LNCAP (cell line): Measurements from ENCODE around the gene UROC1.
A peak's percentile ranks its signal among the peaks of the same experiment; 100 is the strongest.

Source experiments
- TF ChIP-seq, protein P1 (sequence below): fragments of 450-650 bp; IDR thresholded peaks from 2 replicates; pipeline ENCODE4 v1.5.1; 2017; ENCODE audit warnings: mild to moderate bottlenecking

Gene UROC1

DNA sequence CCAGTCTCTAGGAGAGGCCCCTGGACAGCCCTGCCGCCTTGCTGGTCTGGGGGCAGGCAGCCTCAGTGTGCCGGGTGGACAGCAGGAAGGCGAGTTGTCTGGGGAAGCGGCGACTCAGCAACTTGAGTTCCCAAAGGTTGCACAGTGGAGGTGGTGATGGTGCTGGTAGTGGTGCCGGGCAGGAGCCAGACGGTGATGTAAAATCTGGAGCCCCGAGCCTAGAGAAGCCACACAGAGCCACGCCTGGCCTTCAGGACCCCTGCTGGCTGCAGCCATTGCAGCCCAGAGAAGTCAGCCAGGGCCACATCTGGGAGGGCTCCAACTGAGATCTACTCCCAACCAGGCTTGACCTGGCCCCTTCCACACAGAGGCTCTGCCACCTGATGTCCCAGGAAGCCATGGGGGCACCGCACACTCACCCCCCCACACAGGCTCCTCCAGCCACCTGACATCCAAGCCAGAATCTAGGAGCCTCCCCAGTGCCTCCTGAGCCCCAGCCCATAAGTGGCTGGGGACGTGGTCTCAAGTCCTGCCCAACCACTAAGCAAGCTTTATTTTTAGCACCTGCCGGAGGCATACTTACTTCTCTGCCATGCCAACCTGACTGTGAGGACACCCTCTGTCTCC lies 32.4 kb upstream of the UROC1 start:
- TF ChIP-seq, protein P1, sequence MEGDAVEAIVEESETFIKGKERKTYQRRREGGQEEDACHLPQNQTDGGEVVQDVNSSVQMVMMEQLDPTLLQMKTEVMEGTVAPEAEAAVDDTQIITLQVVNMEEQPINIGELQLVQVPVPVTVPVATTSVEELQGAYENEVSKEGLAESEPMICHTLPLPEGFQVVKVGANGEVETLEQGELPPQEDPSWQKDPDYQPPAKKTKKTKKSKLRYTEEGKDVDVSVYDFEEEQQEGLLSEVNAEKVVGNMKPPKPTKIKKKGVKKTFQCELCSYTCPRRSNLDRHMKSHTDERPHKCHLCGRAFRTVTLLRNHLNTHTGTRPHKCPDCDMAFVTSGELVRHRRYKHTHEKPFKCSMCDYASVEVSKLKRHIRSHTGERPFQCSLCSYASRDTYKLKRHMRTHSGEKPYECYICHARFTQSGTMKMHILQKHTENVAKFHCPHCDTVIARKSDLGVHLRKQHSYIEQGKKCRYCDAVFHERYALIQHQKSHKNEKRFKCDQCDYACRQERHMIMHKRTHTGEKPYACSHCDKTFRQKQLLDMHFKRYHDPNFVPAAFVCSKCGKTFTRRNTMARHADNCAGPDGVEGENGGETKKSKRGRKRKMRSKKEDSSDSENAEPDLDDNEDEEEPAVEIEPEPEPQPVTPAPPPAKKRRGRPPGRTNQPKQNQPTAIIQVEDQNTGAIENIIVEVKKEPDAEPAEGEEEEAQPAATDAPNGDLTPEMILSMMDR = no peak

- TF ChIP-seq, protein P1 = peak; percentile 22; the same call in 1 of the 2 replicates
Observed at GRCh38 chr3:126548556-126549466, 31.2 kb upstream of the UROC1 start.

DNA sequence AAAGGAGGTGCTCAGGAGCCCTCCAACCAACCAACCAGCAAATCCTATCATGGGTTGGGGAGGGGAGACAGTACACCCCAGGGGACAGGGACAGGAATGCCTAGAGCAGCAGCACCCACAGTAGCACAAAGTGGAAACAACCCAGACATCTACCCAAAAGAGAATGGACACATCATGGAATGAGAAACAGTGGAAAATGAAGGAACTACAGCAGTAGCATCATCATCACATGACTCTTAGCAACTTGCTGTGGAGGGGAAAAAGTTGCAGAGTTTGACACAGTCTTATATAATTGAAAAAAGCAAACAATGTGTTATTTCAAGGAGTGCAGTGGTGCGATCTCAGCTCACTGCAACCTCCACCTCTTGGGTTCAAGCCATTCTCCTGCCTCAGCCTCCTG lies 30.1 kb upstream of the UROC1 start:
- TF ChIP-seq, protein P1 = no peak

- TF ChIP-seq, protein P1 = no peak
Observed at GRCh38 chr3:126546549-126547239, 29.1 kb upstream of the UROC1 start.

- TF ChIP-seq, protein P1 = no peak
Observed at GRCh38 chr3:126546013-126546412, 28.4 kb upstream of the UROC1 start.

- TF ChIP-seq, protein P1 = no peak
Observed at GRCh38 chr3:126545544-126545943, 28.0 kb upstream of the UROC1 start.

DNA sequence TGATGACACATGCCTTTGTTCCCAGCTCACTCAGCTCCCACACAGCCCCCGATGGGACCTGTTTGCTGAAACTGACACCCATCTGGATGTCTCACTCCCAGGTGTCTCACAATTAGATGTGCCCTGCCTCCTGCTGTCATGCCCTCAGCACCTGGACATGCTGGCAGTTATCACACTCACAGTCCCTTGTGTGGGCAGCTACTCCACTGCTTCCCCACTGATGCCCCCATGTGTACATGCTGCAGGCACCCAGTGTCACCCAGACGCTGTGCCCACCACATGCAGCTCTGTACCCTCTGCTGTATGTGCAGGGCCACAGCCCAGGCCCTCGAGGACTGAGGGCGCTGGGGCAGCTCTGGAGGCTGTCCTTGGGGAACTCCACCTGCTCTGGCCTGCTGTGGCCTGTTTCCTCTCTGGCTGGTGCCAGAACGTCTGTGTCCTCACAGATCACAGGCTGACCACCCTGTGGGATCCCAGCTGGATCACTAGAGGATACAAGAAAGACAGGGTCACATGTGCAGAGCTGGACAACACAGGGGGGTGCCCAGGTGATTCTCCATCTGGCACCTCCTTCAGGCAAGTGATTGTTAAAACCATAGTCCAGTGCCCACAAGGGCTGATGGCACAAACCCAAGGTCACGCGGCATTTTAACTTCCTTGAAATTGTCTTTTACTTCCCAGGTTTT lies 27.2 kb upstream of the UROC1 start:
- TF ChIP-seq, protein P1 = no peak
